IPS-20b (cell line): ENCODE measurements around the gene NAP1L4.

ENCODE experiments used
- H3K27ac ChIP-seq: one replicate; pipeline ENCODE4 v1.5.1; 2013; ENCODE audit warnings: low read length
- H3K27me3 ChIP-seq: 2 replicates; pipeline ENCODE4 v1.6.1; 2013; ENCODE audit warnings: mild to moderate bottlenecking, low read length, inconsistent platforms; ENCODE audit not compliant: insufficient read depth
- H3K36me3 ChIP-seq: 2 replicates; pipeline ENCODE4 v1.6.1; 2013; ENCODE audit warnings: low read depth, mild to moderate bottlenecking, inconsistent platforms, low read length, moderate library complexity; ENCODE audit not compliant: insufficient read depth
- H3K4me1 ChIP-seq: 2 replicates; pipeline ENCODE4 v1.6.1; 2013; ENCODE audit warnings: mild to moderate bottlenecking, control low read depth, inconsistent platforms, low read length, moderate library complexity; ENCODE audit not compliant: insufficient read depth
- H3K4me3 ChIP-seq: 2 replicates; pipeline ENCODE4 v1.5.1; 2013; ENCODE audit warnings: mild to moderate bottlenecking, low read length, inconsistent platforms
- H3K9ac ChIP-seq: 2 replicates; pipeline ENCODE4 v1.6.1; 2013; ENCODE audit warnings: low read depth, mild to moderate bottlenecking, inconsistent platforms, low read length, moderate library complexity
- H3K9me3 ChIP-seq: 2 replicates; pipeline ENCODE4 v1.6.1; 2013; ENCODE audit warnings: mild to moderate bottlenecking, low read depth, low read length, inconsistent platforms; ENCODE audit not compliant: insufficient read depth

The NAP1L4 gene

DNA sequence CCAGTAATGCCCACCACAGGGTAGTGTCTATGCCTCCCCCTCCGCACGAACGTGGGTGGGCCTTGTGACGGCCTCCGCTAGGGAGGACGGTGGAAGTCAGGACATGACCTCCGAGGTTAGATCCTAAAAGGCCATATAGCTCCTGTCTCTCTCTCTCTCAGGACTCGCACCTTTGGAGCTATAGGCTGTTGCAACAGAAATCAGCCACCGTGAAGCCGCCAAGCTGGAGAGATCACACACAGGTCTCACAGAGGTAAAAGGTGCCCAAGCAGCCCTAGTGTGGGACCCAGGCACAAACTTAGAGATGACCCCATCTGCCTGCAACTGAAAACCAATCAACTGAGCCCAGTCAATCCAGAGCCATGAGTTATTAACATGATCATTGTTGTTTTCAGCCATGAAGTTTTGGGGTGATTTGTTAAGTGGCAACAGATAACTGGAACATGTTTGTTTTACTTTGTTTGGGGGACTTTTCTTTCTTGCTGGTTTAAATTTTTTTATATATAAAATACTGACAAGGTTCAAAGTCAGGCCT lies 7.4 kb upstream of the NAP1L4 start:
- no peak overlapping the region for H3K9ac ChIP-seq
- H3K4me1 ChIP-seq: no peaks in the 10 kb centered on the region
- peaks cover 54% of the 10 kb centered on the region for H3K36me3 ChIP-seq
- no peak overlapping the region for H3K27ac ChIP-seq
- H3K27me3 ChIP-seq: no peaks in the 10 kb centered on the region
- H3K4me3 ChIP-seq: no peak overlapping the region
- H3K9me3 ChIP-seq: no peaks in the 10 kb centered on the region

DNA sequence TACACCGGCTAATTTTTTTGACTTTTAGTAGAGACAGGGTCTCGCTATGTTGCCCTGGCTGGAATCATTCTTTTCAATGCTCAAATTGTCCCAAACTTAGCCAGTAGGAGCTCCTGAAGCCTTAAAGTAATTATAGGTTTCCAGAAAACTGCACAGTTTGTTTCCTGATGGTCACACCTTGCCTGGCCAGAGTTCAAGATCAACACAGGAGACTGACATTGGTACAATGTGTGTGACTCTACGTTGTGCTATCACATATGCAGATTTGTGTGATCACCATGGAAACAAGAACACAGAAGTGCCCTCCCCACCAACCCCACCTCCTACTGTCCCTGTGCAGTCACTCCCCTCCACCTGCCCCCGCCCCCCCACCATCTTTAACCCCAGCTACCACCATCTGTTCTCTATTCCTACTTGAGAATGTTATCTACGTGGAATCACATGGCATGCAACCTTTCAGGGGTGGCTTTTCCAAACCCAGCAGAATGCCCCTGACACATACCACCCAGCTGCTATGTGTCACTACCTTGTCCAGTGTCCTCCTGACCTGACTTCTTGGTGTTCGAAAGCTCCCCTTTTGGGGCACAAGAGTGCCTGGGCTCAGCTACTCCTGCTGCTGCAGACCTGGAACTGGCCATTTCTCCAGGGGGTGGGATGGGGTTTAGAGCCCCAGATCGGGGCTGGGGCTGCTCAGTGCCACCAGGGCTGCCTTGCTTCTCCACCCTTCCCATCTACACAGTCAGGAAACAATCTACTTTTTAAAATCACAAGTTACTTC lies 6.1 kb upstream of the NAP1L4 start:
- Histone ChIP-seq H3K27ac (no peak overlapping the region), H3K36me3 (peaks cover 41% of the 10 kb centered on the region), H3K4me1 (peaks cover under 1% of the 10 kb centered on the region; the same call in 1 of the 2 replicates), H3K9me3 (no peaks in the 10 kb centered on the region), H3K9ac (no peak overlapping the region), H3K4me3 (no peak overlapping the region), H3K27me3 (no peaks in the 10 kb centered on the region)

- Histone ChIP-seq H3K27ac (no peak overlapping the region), H3K27me3 (no peaks in the 10 kb centered on the region), H3K9ac (no peak overlapping the region), H3K36me3 (peaks cover 33% of the 10 kb centered on the region), H3K4me3 (no peak overlapping the region), H3K9me3 (no peaks in the 10 kb centered on the region), H3K4me1 (peaks cover 4% of the 10 kb centered on the region; the same call in 1 of the 2 replicates)
Measured at GRCh38 chr11:2997406-2997805, 5.3 kb upstream of the NAP1L4 start.

GRCh38 chr11:2996976-2997375 lies 4.8 kb upstream of the NAP1L4 start:
- Histone ChIP-seq H3K4me3 (no peak overlapping the region), H3K4me1 (peaks cover 4% of the 10 kb centered on the region; the same call in 1 of the 2 replicates), H3K27me3 (no peaks in the 10 kb centered on the region), H3K36me3 (peaks cover 29% of the 10 kb centered on the region), H3K9ac (no peak overlapping the region), H3K27ac (no peak overlapping the region), H3K9me3 (no peaks in the 10 kb centered on the region)

DNA sequence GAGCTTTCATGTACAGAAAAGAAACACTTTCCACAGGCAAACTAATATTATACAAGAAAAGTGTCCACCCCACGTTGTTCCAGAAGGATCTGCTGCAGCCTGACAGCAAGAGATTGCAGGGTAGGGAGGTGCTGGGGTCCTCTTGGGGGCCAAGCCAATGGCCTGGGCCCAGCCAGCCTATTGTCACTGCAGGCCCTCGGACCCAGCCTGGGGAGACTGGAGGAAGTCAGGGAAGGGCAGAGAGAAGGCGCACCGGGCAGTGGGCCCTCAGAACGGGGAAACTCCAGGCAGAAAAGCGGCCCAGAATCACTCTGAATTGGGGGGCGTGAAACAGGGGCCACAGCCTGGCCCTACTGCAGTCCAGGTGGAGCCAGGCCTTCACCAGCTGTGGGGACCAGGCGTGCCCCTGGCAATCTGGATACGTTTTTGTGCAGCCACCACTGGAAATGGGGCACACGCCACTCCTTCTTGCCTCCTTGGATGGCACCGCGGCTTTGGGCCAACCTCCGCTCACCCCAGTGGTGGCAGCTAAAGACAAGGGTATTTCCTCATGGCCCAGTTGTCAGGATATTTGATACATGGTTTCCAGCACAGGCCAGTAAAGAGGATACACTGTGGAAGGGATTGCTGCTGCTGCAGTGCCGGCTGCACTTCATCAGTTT lies 3.9 kb upstream of the NAP1L4 start:
- H3K4me3 ChIP-seq: no peak overlapping the region
- H3K9me3 ChIP-seq: no peaks in the 10 kb centered on the region
- peaks cover 4% of the 10 kb centered on the region; the same call in 1 of the 2 replicates for H3K4me1 ChIP-seq
- peaks cover 19% of the 10 kb centered on the region for H3K36me3 ChIP-seq
- no peak overlapping the region for H3K27ac ChIP-seq
- no peak overlapping the region for H3K9ac ChIP-seq
- no peaks in the 10 kb centered on the region for H3K27me3 ChIP-seq

DNA sequence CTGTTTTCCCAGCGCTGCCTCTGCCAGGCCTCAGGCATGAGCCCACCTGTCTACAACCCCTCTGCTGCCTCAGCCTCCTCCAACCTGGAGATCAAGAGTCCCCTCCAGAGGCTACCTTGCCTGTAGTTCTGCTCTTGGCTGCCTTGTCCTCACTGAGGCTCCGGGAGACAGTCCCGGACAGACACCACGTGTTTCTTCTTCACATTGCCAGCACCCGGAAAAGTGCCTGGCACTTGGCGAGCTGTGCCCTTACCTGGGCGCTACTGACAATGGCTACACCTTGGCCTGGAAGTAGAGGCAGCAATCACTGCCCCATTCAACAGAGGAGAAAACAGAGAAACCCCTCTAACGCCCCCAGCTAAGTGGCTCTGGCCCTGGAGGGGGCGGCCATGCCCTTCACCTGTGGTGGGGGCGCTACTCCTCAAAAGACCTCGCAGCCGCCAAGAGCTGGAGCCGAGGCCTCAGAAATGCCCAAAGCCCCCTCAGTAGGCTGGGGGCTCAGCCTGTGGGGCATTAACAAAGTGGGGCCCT lies 3.0 kb upstream of the NAP1L4 start:
- no peaks in the 10 kb centered on the region for H3K9me3 ChIP-seq
- H3K27me3 ChIP-seq: no peaks in the 10 kb centered on the region
- H3K4me3 ChIP-seq: no peak overlapping the region
- H3K4me1 ChIP-seq: peaks cover 9% of the 10 kb centered on the region; the same call in 1 of the 2 replicates
- peaks cover 10% of the 10 kb centered on the region; the same call in 1 of the 2 replicates for H3K36me3 ChIP-seq
- H3K27ac ChIP-seq: no peak overlapping the region
- H3K9ac ChIP-seq: no peak overlapping the region

- H3K27me3 ChIP-seq: no peaks in the 10 kb centered on the region
- no peak overlapping the region for H3K4me3 ChIP-seq
- peaks cover 12% of the 10 kb centered on the region; the same call in 1 of the 2 replicates for H3K4me1 ChIP-seq
- H3K36me3 ChIP-seq: peaks cover 2% of the 10 kb centered on the region; the same call in 1 of the 2 replicates
- no peak overlapping the region for H3K9ac ChIP-seq
- H3K9me3 ChIP-seq: no peaks in the 10 kb centered on the region
- no peak overlapping the region for H3K27ac ChIP-seq
Measured at GRCh38 chr11:2994336-2994730, 2.2 kb upstream of the NAP1L4 start.

GRCh38 chr11:2992997-2993325 lies 832 bp upstream of the NAP1L4 start:
- H3K4me3 ChIP-seq: peak overlapping the region; percentile 100
- H3K36me3 ChIP-seq: peaks cover 1% of the 10 kb centered on the region
- H3K27me3 ChIP-seq: no peaks in the 10 kb centered on the region
- H3K9me3 ChIP-seq: no peaks in the 10 kb centered on the region
- H3K27ac ChIP-seq: peak overlapping the region; percentile 83
- peak overlapping the region; percentile 89 for H3K9ac ChIP-seq
- H3K4me1 ChIP-seq: peaks cover 19% of the 10 kb centered on the region

DNA sequence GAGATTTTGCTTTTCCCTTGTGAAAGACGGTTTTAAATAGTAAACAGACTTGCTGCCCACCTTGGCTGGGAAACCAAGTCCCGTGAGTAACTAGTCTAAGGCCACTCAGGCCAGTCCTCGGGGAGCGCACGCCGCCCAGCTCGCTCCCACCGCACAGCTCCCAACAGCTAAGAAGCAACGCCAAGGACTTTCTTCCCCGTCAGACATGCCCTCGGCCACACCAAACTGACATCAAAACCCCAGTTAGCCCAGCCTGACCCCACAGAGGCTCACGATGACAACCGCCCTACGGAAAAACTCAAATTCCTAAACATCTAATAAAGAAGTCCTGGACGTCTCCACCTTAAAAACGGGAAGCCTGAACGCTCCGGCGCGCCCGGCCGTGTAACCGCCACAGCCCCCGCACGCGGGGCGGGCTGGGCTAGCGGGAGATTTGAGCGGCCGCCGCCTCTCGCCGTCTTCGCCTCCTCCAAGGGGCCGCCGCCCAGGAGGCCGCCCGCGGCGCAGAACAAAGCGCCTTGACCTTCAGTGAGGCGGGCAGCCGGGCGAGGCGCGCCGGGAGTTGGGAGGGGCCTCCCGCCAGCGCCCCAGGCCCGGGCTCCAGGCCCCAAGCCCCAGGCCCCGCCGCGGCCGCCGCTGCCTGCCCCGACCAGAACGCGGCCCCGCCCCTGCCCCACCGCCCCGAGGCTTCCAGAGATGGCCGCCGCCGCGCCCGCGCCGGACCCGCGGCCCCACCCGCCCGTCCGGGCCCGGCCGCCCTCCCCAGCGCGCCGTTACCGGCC lies 486 bp downstream of the NAP1L4 start:
- Histone ChIP-seq H3K4me3 (peak overlapping the region; percentile 100), H3K9me3 (no peaks in the 10 kb centered on the region), H3K36me3 (peaks cover 11% of the 10 kb centered on the region), H3K4me1 (peaks cover 22% of the 10 kb centered on the region), H3K27ac (peak overlapping the region; percentile 76), H3K9ac (peak overlapping the region; percentile 95), H3K27me3 (no peaks in the 10 kb centered on the region)

DNA sequence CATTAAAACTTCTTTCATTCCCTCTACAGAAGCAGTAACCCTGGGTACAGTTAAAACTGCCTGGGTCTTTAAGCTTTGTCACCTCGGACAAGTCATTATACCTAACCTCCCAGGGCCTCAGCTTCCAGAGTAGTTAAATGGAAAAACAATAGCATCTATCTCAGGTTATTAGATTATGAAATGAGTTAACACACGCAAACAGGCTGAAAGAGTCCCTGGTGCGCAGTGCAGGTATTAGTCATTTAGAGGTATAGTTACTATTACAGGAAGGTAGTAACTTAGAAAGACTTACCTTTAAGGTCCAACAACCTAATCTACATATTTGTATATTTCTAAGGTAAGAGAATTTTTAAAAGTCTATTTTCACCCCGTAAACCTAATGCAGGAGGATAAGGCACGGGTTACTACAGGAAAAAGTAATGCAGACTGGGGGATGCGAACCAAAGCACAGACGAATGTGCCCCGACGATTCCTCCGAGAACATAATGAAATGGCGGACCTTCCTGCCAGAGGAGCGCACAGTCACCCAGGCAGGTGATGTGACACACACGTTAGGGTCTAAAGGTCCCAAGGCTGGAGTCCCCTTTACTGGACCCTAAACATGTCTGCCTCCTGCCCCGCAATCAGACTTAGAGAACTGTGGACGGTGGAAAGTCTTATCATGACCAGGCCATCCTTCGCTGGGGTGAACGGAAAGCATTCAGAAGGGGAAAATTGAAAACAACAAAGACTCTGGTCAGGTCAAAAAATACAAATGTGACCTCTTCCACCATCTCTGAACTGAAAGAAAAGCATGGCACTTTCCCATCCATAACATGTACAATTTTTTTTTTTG lies 1.3 kb downstream of the NAP1L4 start:
- Histone ChIP-seq H3K9me3 (no peaks in the 10 kb centered on the region), H3K4me1 (peaks cover 22% of the 10 kb centered on the region), H3K9ac (peak overlapping the region; percentile 95), H3K36me3 (peaks cover 11% of the 10 kb centered on the region), H3K27ac (peak overlapping the region; percentile 76), H3K27me3 (no peaks in the 10 kb centered on the region), H3K4me3 (peak overlapping the region; percentile 100)
